GM21619 (cell line): ENCODE measurements around the gene ZGPAT.
"Not testable (repeated sequence)": the region's sequence is repeated elsewhere in the genome, so short reads cannot be mapped to it uniquely, and the experiment has no call there.

Experiments
- ATAC-seq: cut with Tn5 transposase; IDR thresholded peaks from one replicate; pipeline ENCODE4 v1.9.1; 2021; ENCODE audit not compliant: unreplicated experiment

ZGPAT gene

GRCh38 chr20:63707558-63708300 is at the start of gene ZGPAT, which contains the start of gene ARFRP1:
ZGPAT (plus strand) TSS chr20:63708039; CDS start chr20:63708581, 542 bp downstream.
ARFRP1 (minus strand) TSS chr20:63707976; CDS start chr20:63707091, 885 bp downstream.
- peak; percentile 59 for ATAC-seq

DNA sequence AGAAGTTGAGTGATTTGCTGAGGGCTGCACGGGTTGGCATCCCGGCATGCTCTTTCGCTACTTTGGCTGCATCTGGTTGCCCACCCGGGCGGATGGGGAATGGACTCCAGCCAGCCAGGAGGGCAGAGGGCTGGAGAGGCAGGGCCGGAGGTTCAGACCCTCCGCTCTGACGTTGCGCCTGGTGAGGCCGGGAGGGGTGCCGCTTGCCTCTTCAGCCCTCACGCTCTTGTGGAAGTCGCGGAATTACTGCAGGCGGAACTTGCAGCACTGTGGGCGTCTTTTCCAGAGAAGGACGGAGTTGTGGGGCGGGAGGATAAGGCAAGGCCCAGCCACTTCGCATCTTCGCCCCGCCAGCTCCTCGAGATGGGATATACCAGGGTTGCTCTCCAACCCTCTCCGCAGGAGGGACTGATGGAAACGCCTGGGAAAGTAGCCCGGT is 49.1 kb upstream of the ZGPAT start:
- ATAC-seq: peak; percentile 22

DNA sequence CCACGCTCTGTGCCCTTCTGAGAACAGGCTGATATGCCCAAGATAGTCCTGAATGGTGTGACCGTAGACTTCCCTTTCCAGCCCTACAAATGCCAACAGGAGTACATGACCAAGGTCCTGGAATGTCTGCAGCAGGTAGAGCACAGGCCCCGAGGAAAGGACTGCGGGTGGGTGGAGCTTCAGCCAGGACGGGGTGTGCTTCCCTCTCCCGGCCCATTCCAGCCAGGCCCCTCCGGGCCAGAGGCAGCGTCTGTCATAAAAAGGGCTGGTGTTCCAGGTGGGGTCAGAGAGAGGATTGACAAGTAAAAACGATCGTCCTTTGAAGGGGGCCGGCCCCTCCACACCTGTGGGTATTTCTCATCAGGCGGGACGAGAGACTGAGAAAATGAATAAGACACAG is 48.5 kb upstream of the ZGPAT start:
- no peak for ATAC-seq

DNA sequence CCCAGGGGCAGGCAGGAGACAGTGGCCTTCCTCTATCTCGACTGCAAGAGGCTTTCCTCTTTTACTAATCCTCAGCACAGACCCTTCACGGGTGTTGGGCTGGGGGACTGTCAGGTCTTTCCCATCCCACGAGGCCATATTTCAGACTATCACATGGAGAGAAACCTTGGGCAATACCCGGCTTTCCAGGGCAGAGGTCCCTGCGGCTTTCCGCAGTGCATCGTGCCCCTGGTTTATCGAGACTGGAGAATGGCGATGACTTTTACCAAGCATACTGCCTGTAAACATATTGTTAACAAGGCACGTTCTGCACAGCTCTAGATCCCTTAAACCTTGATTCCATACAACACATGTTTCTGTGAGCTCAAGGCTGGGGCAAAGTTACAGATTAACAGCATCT is 47.7 kb upstream of the ZGPAT start:
- not testable (repeated sequence) for ATAC-seq

GRCh38 chr20:63660622-63661021 is 47.2 kb upstream of the ZGPAT start:
- no peak for ATAC-seq

GRCh38 chr20:63661108-63661507 is 46.7 kb upstream of the ZGPAT start:
- no peak for ATAC-seq

- ATAC-seq: no peak
These were observed 45.7 kb upstream of the ZGPAT start for GRCh38 chr20:63661959-63662812.

DNA sequence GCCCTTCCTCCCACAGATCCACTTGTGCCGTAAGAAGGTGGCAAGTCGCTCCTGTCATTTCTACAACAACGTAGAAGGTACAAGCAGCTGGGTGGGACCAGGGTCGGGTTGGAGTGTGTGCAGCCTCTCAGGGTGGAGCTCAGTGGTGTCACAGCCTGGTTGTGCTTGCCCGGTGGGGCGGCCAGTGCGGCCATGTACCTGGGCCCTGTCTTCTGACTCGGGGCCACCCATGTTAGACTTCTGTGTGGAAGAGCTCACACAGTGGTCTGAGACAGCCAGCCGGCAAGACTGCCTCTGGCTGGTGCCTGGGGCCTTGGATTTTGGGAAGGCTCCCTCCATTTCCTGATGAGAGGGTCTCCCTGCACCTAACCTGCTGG is 45.0 kb upstream of the ZGPAT start:
- ATAC-seq: no peak

DNA sequence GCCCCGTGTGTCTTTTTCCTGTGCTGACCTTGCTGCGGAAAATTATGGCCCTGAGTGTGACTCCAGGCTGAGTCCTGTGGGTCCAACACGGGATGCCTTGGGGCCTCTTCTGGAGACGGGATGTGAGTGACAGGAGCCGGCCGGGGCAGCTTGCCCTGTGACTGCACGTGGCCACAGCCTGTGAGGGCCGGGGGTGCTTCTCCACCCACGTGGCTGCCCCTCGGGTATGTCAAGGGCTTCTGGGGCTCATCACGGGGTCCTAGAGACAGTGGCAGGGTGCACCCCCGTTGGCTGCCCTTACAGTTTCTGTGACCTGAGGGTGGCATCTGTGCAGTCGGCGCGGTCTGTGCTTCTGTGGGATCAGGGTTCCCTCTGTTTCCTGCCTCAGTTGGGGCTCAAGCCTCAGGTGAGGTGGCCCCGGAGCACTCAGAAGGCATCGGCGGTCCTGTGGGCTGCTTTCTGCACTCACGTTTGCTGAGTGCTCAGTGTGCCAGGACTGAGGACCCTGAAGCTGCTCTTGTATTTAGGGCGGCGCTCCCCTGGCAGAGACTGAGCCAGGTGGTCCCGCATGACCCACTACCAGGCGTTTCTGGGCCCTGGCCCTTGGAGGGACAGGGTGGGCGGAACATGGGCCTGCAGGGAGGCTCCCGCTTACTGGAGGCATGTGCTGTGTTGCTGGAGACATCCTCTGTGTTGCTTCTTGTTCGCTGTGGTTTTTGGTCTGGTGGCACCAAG is 44.3 kb upstream of the ZGPAT start:
- ATAC-seq: no peak

- no peak for ATAC-seq
These were observed 43.5 kb upstream of the ZGPAT start for GRCh38 chr20:63664143-63664851.

GRCh38 chr20:63664861-63665594 is 42.8 kb upstream of the ZGPAT start:
- ATAC-seq: no peak

DNA sequence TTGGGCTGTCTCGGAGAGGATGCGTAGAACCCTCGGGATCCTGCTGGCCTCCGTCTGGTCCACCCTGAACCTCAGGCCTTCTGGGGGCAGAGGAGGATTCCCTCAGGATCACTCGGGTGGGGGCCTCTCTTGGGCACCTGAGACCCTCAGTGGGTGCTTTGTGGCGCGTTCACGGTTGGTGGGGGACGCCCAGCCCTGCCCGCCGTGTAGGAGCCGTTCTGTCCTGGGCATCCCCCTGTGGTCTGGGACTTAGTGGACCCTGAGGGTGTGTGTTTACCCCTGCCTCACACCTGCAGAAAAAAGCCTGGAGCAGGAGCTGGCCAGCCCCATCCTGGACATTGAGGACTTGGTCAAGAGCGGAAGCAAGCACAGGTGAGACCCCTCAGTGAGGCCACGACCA is 42.1 kb upstream of the ZGPAT start:
- no peak for ATAC-seq

- no peak for ATAC-seq
These were observed 40.0 kb upstream of the ZGPAT start for GRCh38 chr20:63667858-63668257.

- no peak for ATAC-seq
These were observed 39.5 kb upstream of the ZGPAT start for GRCh38 chr20:63668351-63668750.

DNA sequence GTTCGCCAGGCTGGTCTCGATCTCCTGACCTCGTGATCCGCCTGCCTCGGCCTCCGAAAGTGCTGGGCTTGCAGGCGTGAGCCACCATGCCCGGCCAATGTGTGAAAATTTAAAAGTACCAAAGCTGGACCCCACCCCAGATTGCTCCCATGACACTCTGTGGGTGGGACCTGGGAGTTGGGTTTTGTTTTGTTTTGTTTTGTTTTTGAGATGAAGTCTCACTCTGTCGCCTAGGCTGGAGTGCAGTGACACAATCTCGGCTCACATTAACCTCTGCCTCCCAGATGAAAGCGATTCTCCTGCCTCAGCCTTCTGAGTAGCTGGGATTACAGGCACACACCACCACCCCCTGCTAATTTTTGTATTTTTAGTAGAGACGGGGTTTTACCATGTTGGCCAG is 36.1 kb upstream of the ZGPAT start:
- not testable (repeated sequence) for ATAC-seq

DNA sequence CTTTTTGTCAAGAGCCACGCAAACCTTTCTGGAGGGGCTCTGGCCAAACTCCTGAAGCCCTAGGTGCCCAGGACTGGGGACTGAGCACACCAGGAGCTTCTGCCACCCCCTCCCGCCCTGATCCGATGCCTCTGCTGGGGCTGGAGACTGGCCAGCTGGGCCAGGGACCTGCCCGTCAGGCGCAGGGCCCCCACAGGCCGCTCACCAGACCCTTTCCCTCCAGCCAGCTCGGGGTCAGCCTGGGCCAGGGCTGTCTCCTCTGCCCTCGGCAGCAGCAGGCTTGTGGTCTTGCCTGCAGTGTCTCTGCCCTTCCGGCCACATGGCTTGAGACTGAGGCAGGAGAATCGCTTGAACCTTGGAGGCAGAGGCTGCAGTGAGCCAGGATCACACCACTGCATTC is 35.2 kb upstream of the ZGPAT start:
- no peak for ATAC-seq

GRCh38 chr20:63673951-63674350 is 33.9 kb upstream of the ZGPAT start:
- ATAC-seq: no peak

DNA sequence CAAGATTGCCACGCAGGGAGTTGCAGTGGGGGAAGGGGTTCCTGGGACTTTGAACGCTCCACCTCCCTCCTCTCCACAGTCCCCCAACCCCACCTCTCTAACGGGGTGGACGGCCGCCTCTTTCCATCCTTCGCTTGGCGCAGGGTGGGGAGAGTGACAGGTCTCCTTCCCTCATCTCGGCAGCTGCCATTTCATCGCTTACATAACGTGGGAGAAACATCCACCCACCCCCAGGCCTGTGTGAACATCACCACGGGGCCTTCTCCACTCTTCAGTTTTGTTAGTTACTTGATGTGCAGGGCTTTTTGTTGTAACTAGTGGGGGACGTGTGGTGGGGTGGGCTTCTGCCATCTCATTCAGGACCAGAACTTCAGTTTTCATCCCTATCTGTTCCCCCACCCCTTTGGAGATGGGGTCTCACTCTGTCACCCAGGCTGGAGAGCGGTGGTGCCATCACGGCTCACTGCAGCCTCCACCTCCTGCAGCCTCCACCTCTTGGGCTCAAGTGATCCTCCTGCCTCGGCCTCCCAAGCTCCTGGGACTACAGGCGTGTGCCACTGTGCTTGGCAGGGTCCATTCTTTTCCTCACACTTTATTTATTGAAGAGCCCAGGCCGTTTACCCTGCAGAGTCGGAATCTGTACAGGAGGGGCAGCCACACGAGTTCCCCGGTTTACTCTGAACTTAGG is 32.0 kb upstream of the ZGPAT start:
- ATAC-seq: no peak

- no peak for ATAC-seq
These were observed 29.8 kb upstream of the ZGPAT start for GRCh38 chr20:63678071-63678470.
